CD4-positive, alpha-beta T cell treated with Interleukin-12 subunit alpha and Interleukin-12 subunit beta, for 1 hour (primary cell): Measurements from ENCODE around the gene LMNTD2.

Source experiments
- DNase-seq: peaks from one replicate; pipeline ENCODE4 v3.0.0-alpha.2; 2020

LMNTD2 gene

DNA sequence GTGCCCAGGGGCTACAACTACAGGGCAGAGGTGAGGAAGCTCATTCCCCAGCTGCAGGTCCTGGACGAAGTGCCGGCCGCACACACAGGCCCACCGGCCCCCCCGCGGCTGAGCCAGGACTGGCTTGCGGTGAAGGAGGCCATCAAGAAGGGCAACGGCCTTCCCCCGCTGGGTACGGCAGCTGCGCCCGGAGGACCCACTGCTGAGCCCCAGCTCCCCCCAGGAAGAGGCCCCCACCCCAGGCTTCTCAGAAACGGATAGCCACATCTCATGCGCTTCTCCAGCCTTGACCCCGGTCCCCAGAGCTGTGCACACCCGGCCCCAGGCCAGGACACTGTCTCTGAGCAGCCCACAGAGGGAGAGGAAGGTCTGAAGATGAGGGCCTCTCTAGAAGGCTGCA, 9.4 kb downstream of the LMNTD2 start:
- DNase-seq = no peak

GRCh38 chr11:550746-551085, 9.8 kb downstream of the LMNTD2 start:
- no peak for DNase-seq

GRCh38 chr11:550021-550745, 10.4 kb downstream of the LMNTD2 start:
- DNase-seq = no peak

GRCh38 chr11:548700-549603, 11.6 kb downstream of the LMNTD2 start:
- DNase-seq = no peak

- no peak for DNase-seq
Measured at GRCh38 chr11:545171-545570, 15.4 kb downstream of the LMNTD2 start.

- DNase-seq = no peak
Measured at GRCh38 chr11:544817-545166, 15.7 kb downstream of the LMNTD2 start.

GRCh38 chr11:541433-541885, 19.1 kb downstream of the LMNTD2 start:
- DNase-seq = no peak

- no peak for DNase-seq
Measured at GRCh38 chr11:540583-541432, 19.7 kb downstream of the LMNTD2 start.

DNA sequence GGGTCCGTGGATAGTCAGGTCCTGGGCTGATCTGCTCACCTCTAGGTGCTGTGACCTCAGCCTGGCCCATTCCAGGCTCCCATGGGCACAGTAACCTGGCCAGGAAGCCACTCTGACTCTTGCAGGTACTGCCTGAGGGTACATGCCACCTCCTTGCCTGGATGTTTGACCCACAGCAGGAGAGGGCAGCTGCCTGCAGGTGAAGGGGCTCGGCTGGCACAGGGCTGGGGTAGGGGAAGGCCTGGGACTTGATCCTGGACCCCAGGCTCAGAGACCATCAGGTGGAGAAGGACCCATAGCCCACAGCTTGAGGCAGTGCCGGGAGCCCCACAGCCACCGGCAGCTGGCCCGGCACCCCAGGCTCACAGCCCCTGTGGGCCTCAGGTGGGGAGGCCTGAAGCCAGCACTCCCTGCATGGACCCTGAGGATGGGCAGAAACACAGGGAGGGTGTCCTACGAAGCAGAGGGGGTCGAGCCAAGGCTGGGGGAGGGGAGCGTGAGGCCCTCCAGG, 20.5 kb downstream of the LMNTD2 start:
- no peak for DNase-seq

DNA sequence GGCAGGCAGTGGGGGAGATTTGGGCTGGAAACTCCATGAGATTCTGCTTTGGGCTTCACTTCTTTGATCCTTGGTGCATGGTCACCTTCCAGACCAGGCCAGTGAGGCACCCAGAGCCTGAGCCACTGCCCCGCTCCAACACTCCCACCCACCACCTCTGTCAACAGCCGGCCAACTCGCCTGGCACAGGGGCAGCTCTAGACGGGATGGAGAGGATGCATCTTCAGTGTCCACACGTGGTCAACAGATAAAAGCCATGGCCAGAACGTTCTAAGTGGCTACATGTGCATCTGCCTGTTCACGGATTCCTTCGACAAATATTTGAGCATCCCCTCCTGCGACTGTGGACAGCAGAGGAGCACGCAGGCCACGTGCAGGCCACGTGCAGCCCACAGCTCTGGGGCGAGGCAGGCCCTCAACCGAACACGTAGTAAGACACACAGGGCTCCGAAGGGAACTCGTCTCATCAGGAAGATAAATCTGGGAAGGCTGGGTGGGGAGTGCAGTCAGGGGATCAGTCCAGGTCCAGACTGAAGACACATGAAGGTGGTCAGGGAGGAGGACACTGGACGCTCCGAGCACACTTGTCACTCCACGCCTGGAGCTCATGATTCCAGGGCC, 22.0 kb downstream of the LMNTD2 start:
- DNase-seq = no peak

- DNase-seq = no peak
Measured at GRCh38 chr11:537622-538430, 22.7 kb downstream of the LMNTD2 start.

- peak; percentile 97 for DNase-seq
Measured at GRCh38 chr11:536841-537621, 23.5 kb downstream of the LMNTD2 start, which contains the start of gene LRRC56. Gene LRRC56 (plus strand): TSS chr11:537527. CDS start chr11:540685, 3,158 bp downstream.

DNA sequence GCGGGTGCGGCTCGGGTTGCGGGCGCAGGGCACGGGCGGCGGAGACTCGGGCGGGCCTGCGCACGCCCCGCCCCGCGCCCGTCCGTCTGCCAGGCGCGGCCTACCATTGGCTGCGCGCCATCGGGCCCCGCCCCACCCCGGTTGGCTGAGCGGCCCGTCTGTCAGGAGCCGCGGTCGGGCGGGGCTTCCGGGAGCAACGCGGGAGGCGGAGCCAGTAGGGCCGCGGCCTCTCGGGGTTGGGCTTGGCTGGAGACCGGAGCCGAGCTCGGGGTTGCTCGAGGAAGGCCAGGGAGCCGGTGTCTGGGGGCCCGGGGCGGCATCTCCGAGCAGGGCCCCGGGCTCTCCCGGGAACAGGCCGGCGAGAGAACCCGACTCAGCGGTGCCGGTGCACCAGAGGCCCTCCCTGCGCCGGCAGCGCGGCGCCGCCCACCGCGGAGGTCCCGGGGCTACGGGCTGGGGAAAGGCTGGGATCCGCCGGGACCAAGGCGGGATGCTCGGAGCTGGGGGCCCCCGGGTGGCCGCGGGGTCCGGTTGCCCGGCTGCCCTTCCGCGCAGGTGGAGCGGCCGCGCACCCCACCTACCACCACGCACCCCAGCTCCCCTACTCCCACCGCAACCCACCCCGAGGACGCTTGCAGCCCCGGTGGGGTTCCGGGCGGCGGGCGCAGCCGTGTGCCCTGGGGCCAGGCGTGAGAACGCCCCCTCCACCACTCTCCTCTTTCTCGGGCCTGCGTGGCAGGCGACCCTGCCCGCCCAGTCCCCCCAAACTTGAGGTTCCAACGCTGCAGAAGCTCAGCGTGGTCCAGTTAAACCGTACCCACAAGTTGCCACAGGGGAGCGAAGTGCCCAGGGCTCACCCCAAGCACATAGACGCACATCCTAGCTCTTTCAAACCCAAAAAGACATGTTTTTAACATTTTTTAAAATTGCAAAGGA, 24.8 kb downstream of the LMNTD2 start, which contains the start of gene HRAS:
HRAS (minus strand) TSS at position 58 of the 936 bp plus-strand sequence.
- DNase-seq = peak; percentile 97

DNA sequence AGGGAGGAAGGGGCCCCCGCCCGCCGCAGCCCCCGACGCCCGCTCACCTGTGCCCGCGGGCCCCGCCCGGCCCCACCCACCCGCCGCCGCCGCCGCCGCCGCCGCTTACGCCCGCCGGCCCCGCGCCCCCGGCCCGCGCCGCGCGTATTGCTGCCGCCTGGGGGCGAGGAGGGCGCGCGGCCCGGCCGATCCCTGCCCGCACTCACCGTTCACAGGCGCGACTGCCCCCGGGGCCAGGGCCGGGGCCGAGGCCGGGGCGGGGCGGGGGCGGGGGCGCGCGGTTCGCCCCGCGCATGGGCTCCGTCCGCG, 25.4 kb downstream of the LMNTD2 start:
- DNase-seq = no peak

- peak; percentile 31 for DNase-seq
Measured at GRCh38 chr11:534396-535209, 25.9 kb downstream of the LMNTD2 start.

GRCh38 chr11:533586-534395, 26.7 kb downstream of the LMNTD2 start:
- DNase-seq = no peak

- no peak for DNase-seq
Measured at GRCh38 chr11:532986-533585, 27.5 kb downstream of the LMNTD2 start.
